ENCODE data around the gene PTPRM. TPM values are rescaled to one million over a fixed set of nuclear protein-coding genes. Genes with fewer than 3 reads are reported as not detected.

PTPRM gene
- total and polyA plus RNA-seq, 2 of the 8 experiments (the other 6 are each of a cell fraction or from before 2014, with no cell fraction given), result 4.1 to 7.0 TPM

GRCh38 chr18:7877609-7878008 lies 310.5 kb downstream of the PTPRM start (continued):
- TF ChIP-seq HDAC2 (IDR thresholded peaks at IDR 0.05; ENCODE audit: borderline replicate concordance in 1 of 2, low read depth in 2 of 2, low read length in 2 of 2) (no peak), KDM1A (IDR thresholded peaks at IDR 0.05; ENCODE audit: borderline replicate concordance, low read length) (no peak), SIN3A (conservative IDR thresholded peaks at IDR 0.05 in 1 of 2, IDR thresholded peaks at IDR 0.05 in 1 of 2; ENCODE audit: low read depth in 1 of 2, low read length in 2 of 2) (no peak), RFX5 (IDR thresholded peaks at IDR 0.05; ENCODE audit: borderline replicate concordance, low read depth, low read length) (no peak), KDM5A (IDR thresholded peaks at IDR 0.05; ENCODE audit: low read length) (no peak), SRF (IDR thresholded peaks at IDR 0.05; ENCODE audit: low read depth, low read length) (no peak), JUN (IDR thresholded peaks at IDR 0.05; ENCODE audit: low read depth, low read length) (no peak)
